Measurements from ENCODE around the gene TRPV3. TPM values are rescaled to one million over a fixed set of nuclear protein-coding genes. Genes with fewer than 3 reads are reported as not detected.

Gene TRPV3
- total RNA-seq, 1 experiment from 2014 or later: 0.38 TPM

DNA sequence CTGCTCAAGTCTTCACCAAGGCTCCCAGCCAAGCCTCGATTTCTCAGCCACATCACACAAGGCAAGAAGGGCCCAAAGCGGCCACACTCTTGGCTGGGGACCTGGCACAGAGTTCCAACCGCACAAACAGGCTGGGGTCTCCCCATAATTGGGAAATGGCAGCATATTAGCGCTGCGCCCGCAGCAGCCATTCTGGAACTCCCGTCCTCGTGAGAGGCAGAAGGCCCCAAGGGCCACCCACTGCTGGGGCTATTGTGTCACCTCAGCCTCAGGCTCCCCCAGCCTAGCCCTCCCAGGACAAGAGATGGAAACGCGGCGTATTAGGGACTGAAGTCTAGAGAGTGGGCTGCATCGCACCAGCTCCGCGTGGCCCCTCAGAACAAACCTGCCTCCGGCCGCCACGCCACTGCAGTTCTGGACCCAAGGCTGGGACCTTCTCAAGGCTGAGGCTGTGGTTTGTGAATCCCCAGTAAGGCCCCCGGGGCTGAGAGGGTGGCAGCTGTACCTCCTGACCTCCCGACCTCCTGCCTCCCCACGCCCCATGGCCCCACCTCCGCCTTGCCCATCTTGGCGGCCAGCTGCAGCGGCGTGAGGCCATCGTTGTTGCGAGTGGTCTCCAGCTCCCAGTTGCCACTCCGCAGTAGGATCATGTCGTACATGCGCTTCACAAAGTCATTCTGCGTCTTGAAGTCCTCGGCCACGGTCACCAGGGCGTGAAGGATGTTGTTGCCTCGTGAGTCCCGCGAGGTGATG is 25.3 kb downstream of the TRPV3 start:
- no peak overlapping the region for H3K27ac Mint-ChIP-seq (ENCODE audit: unreplicated experiment)
- H3K4me3 Mint-ChIP-seq (ENCODE audit: low read depth, unreplicated experiment): no peak overlapping the region
- CTCF ChIA-PET: no interaction called here
- no peaks in the 10 kb centered on the region for H3K4me1 Mint-ChIP-seq (ENCODE audit: low read depth, unreplicated experiment)
- no peaks in the 10 kb centered on the region for H3K27me3 Mint-ChIP-seq (ENCODE audit: unreplicated experiment)
- TF ChIP-seq, protein P1, sequence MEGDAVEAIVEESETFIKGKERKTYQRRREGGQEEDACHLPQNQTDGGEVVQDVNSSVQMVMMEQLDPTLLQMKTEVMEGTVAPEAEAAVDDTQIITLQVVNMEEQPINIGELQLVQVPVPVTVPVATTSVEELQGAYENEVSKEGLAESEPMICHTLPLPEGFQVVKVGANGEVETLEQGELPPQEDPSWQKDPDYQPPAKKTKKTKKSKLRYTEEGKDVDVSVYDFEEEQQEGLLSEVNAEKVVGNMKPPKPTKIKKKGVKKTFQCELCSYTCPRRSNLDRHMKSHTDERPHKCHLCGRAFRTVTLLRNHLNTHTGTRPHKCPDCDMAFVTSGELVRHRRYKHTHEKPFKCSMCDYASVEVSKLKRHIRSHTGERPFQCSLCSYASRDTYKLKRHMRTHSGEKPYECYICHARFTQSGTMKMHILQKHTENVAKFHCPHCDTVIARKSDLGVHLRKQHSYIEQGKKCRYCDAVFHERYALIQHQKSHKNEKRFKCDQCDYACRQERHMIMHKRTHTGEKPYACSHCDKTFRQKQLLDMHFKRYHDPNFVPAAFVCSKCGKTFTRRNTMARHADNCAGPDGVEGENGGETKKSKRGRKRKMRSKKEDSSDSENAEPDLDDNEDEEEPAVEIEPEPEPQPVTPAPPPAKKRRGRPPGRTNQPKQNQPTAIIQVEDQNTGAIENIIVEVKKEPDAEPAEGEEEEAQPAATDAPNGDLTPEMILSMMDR (IDR thresholded peaks at IDR 0.05; ENCODE audit: unreplicated experiment): no peak
- H3K36me3 Mint-ChIP-seq (ENCODE audit: insufficient read depth, unreplicated experiment): no peaks in the 10 kb centered on the region
- DNase-seq: no peak
- no peaks in the 10 kb centered on the region for H3K9me3 Mint-ChIP-seq (ENCODE audit: low read depth, unreplicated experiment)
- no TSS peak for BruUV-seq (replicated peaks)
- intact Hi-C loops (cut with micrococcal nuclease; ENCODE audit: unreplicated experiment): no loop called here

DNA sequence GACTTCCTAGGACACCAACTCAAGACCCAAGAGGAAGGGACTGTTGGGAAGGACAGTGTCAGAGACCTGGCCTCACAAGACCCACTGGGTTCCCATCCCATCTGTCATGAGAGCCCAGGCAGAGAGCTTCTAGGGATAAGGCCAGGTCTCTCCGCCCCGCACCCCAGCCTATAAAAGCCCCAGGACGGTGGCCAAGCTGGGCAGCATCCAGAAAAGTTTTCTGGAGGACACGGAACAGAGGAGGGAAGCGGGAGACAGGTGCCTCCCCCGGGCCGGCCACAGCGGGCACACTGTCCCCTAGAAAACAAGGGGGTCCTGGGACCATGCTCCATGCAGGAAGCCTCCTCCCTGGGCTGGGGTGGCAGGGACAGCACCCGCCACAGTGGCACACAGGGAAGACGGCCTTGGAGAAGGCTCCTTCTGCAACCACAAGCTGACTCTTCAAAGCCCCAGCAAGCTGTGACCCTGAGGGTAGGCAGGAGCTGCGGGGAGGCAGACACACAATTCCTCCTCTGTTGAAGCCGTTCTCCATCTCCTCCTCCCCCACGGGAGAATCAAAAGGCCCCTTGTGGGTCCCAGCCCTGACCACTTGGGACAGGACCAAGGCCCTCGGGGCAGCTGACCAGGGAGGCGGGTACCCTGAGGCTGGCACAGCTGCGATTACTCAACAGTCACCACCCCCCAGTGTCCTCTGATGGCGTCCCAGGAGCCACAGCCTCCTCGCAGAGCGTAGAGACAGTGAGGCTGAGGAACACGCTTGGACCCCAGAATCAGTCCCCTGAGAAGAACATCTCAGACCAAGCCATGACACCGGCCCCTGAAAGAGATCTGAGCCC is 26.1 kb downstream of the TRPV3 start:
- TF ChIP-seq, protein P1 (IDR thresholded peaks at IDR 0.05; ENCODE audit: unreplicated experiment): no peak
- no peaks in the 10 kb centered on the region for H3K9me3 Mint-ChIP-seq (ENCODE audit: low read depth, unreplicated experiment)
- H3K4me3 Mint-ChIP-seq (ENCODE audit: low read depth, unreplicated experiment): no peak overlapping the region
- no peak for DNase-seq
- BruUV-seq (replicated peaks): no TSS peak
- no peak overlapping the region for H3K27ac Mint-ChIP-seq (ENCODE audit: unreplicated experiment)
- no peaks in the 10 kb centered on the region for H3K36me3 Mint-ChIP-seq (ENCODE audit: insufficient read depth, unreplicated experiment)
- CTCF ChIA-PET: no interaction called here
- no peaks in the 10 kb centered on the region for H3K27me3 Mint-ChIP-seq (ENCODE audit: unreplicated experiment)
- no peaks in the 10 kb centered on the region for H3K4me1 Mint-ChIP-seq (ENCODE audit: low read depth, unreplicated experiment)
- intact Hi-C loops (cut with micrococcal nuclease; ENCODE audit: unreplicated experiment): no loop called here

DNA sequence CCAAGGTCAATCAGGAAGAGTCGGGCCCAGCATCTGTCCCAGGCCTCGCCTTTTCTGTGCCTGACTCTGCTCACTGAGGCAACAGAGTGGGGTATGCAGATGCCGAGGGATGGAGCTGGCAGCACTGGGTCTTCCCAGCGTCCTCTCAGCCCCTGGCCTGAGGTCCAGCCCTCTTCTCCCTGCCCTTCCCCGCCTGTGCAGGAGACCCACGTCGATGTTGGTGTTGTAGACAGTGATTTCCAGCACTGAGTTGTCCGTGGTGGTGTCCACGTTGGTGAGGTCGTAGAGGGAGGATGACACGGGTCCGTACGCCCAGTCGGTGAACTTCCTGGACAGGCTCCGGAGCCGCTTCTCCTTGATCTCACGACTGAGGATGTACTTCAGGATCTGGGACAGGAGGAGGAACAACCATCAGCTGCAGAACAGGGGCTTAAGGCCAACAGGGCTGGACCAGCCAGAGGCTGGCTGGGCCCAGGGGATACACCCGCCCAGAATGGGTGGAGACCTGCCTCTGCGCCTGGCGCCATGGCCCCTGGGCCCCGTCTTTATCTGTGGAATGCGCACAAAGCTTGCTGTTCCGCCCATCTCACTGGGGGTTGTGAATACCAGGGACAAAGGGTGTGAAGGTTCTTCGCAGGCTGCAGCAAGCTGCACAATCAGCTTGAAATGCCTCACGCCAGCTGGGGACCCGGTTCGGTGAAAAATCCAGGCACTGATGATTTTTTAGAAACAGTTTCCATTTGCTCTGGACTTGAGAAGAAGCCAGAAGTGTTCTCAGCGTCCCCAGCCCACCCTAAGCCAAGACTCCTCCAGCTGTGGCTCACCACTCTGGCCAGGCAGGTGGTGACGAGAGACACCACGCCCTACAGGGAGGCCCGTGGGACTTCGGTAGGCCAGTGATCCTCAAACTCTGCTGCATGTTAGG is 27.5 kb downstream of the TRPV3 start:
- no peaks in the 10 kb centered on the region for H3K4me1 Mint-ChIP-seq (ENCODE audit: low read depth, unreplicated experiment)
- H3K4me3 Mint-ChIP-seq (ENCODE audit: low read depth, unreplicated experiment): no peak overlapping the region
- H3K27ac Mint-ChIP-seq (ENCODE audit: unreplicated experiment): no peak overlapping the region
- H3K27me3 Mint-ChIP-seq (ENCODE audit: unreplicated experiment): no peaks in the 10 kb centered on the region
- BruUV-seq (replicated peaks): no TSS peak
- TF ChIP-seq, protein P1 (IDR thresholded peaks at IDR 0.05; ENCODE audit: unreplicated experiment): no peak
- H3K36me3 Mint-ChIP-seq (ENCODE audit: insufficient read depth, unreplicated experiment): no peaks in the 10 kb centered on the region
- intact Hi-C loops (cut with micrococcal nuclease; ENCODE audit: unreplicated experiment): no loop called here
- H3K9me3 Mint-ChIP-seq (ENCODE audit: low read depth, unreplicated experiment): no peaks in the 10 kb centered on the region
- CTCF ChIA-PET: interaction anchor here (0.5 to 0.6 kb wide), 2 partner anchors 232 to 1695 kb away, joined by 4 to 6 read pairs; no protein-coding TSS in a partner anchor
- peak; percentile 16 for DNase-seq

DNA sequence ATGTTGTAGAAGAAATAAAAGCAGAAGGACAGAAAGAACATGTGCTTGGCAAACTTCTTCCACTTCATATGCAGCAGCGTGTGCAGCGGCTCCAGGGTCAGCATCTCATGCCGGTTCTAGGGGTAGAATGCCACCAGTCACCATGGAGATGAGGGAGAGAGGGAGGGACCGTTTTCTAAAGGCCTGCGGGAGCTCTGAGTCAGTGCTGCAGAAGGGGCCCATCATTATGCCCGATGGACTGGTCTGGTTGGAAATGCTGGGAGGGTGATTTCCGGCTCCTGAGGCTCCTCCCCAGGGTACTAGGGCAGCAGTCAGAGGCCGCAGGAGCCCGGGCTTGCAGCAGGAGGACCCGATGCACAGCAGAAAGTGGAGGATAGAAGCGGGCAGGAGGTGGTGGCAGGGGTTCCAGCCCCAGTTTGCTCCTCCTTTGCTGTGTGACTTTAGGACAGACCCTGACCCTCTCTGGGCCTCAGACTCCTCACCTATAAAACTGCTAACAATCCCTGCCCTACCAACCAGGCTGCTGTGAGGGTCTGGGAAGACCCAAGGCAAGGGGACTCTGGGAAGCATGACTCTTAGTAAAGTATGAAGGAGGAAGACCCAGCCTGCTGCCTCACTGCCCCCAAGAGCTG is 28.6 kb downstream of the TRPV3 start:
- CTCF ChIA-PET: no interaction called here
- intact Hi-C loops (cut with micrococcal nuclease; ENCODE audit: unreplicated experiment): no loop called here
- Mint-ChIP-seq H3K27ac (ENCODE audit: unreplicated experiment) (no peak overlapping the region), H3K9me3 (ENCODE audit: low read depth, unreplicated experiment) (no peaks in the 10 kb centered on the region), H3K36me3 (ENCODE audit: insufficient read depth, unreplicated experiment) (no peaks in the 10 kb centered on the region), H3K4me3 (ENCODE audit: low read depth, unreplicated experiment) (no peak overlapping the region), H3K27me3 (ENCODE audit: unreplicated experiment) (no peaks in the 10 kb centered on the region), H3K4me1 (ENCODE audit: low read depth, unreplicated experiment) (no peaks in the 10 kb centered on the region)
- no TSS peak for BruUV-seq (replicated peaks)
- TF ChIP-seq, protein P1 (IDR thresholded peaks at IDR 0.05; ENCODE audit: unreplicated experiment): no peak
- DNase-seq: peak; percentile 37

Data from Calu3 (cell line).